Chondrocyte (in vitro differentiated cells): ENCODE measurements around the gene PPEF2. TPM values are rescaled to one million over a fixed set of nuclear protein-coding genes. Genes with fewer than 3 reads are reported as not detected.

Experiments
- DNase-seq: peaks from one replicate; pipeline ENCODE4 v3.0.0; 2021; ENCODE audit warnings: mixed read lengths, low spot score
- H3K27ac Mint-ChIP-seq: one replicate; pipeline ENCODE4 v1.8.0; 2021; ENCODE audit warnings: mild to moderate bottlenecking, moderate library complexity, mixed read lengths; ENCODE audit not compliant: unreplicated experiment
- H3K27me3 Mint-ChIP-seq: 2 replicates; pipeline ENCODE4 v1.8.0; 2021; ENCODE audit warnings: low read depth, mixed read lengths
- H3K36me3 Mint-ChIP-seq: 2 replicates; pipeline ENCODE4 v1.8.0; 2021; ENCODE audit warnings: low read depth, mixed read lengths
- H3K4me1 Mint-ChIP-seq: 2 replicates; pipeline ENCODE4 v1.8.0; 2021; ENCODE audit warnings: low read depth, mild to moderate bottlenecking, mixed read lengths
- H3K4me3 Mint-ChIP-seq: one replicate; pipeline ENCODE4 v1.8.0; 2021; ENCODE audit warnings: mild to moderate bottlenecking, moderate library complexity, mixed read lengths; ENCODE audit not compliant: unreplicated experiment
- H3K9me3 Mint-ChIP-seq: 2 replicates; pipeline ENCODE4 v1.8.0; 2021; ENCODE audit warnings: low read depth, mixed read lengths
- CTCF ChIP-seq: fragments of 200-600 bp; sonication (generic); IDR thresholded peaks from 2 replicates; pipeline ENCODE4 v1.5.0; 2021; ENCODE audit warnings: antibody characterized with exemption, mild to moderate bottlenecking, moderate library complexity
- total RNA-seq: library from RNA; stranded (reverse); gene quantifications from 3 replicates; pipeline ENCODE4 v1.2.1, GENCODE V29; 2021

PPEF2 gene
- total RNA-seq, 1 donor from 2014 or later, result not detected

- peaks cover 6% of the 10 kb centered on the region for H3K9me3 Mint-ChIP-seq
- H3K27ac Mint-ChIP-seq, result no peak overlapping the region
- H3K27me3 Mint-ChIP-seq, result no peaks in the 10 kb centered on the region
- H3K4me1 Mint-ChIP-seq, result no peaks in the 10 kb centered on the region
- DNase-seq, result no peak
- no peak for TF ChIP-seq CTCF
- no peak overlapping the region for H3K4me3 Mint-ChIP-seq
- peaks cover 7% of the 10 kb centered on the region for H3K36me3 Mint-ChIP-seq
Measured at GRCh38 chr4:75909405-75909804, 7.2 kb upstream of the PPEF2 start.

GRCh38 chr4:75908555-75908954 is 6.3 kb upstream of the PPEF2 start:
- peaks cover 7% of the 10 kb centered on the region for H3K36me3 Mint-ChIP-seq
- peaks cover 6% of the 10 kb centered on the region for H3K9me3 Mint-ChIP-seq
- no peak for TF ChIP-seq CTCF
- no peak for DNase-seq
- no peaks in the 10 kb centered on the region for H3K27me3 Mint-ChIP-seq
- no peak overlapping the region for H3K27ac Mint-ChIP-seq
- no peaks in the 10 kb centered on the region for H3K4me1 Mint-ChIP-seq
- H3K4me3 Mint-ChIP-seq, result no peak overlapping the region

- Mint-ChIP-seq H3K36me3 (peaks cover 5% of the 10 kb centered on the region), H3K9me3 (peaks cover 6% of the 10 kb centered on the region), H3K27me3 (no peaks in the 10 kb centered on the region), H3K4me3 (no peak overlapping the region), H3K4me1 (no peaks in the 10 kb centered on the region), H3K27ac (no peak overlapping the region)
- no peak for DNase-seq
- TF ChIP-seq CTCF, result no peak
Measured at GRCh38 chr4:75907966-75908365, 5.7 kb upstream of the PPEF2 start.

GRCh38 chr4:75904076-75904475 is 1.8 kb upstream of the PPEF2 start:
- H3K27me3 Mint-ChIP-seq, result peaks cover 4% of the 10 kb centered on the region
- H3K4me3 Mint-ChIP-seq, result no peak overlapping the region
- H3K36me3 Mint-ChIP-seq, result no peaks in the 10 kb centered on the region
- DNase-seq, result no peak
- TF ChIP-seq CTCF, result no peak
- H3K9me3 Mint-ChIP-seq, result no peaks in the 10 kb centered on the region
- H3K4me1 Mint-ChIP-seq, result no peaks in the 10 kb centered on the region
- H3K27ac Mint-ChIP-seq, result no peak overlapping the region

GRCh38 chr4:75898536-75898935 is 3.7 kb downstream of the PPEF2 start:
- H3K27me3 Mint-ChIP-seq, result peaks cover 4% of the 10 kb centered on the region
- no peak for DNase-seq
- TF ChIP-seq CTCF, result no peak
- no peaks in the 10 kb centered on the region for H3K4me1 Mint-ChIP-seq
- no peak overlapping the region for H3K27ac Mint-ChIP-seq
- no peak overlapping the region for H3K4me3 Mint-ChIP-seq
- H3K9me3 Mint-ChIP-seq, result peaks cover 10% of the 10 kb centered on the region
- peaks cover 5% of the 10 kb centered on the region for H3K36me3 Mint-ChIP-seq
